SKM-1 treated with dmso at 0.1 percent for 144 hours (cell line): ENCODE measurements around the gene ANKRD16.

Source experiments
- DNase-seq: peaks from one replicate; lab custom pipeline; 2025; ENCODE audit not compliant: unreplicated experiment; lab: John Stamatoyannopoulos, UW

Gene ANKRD16

DNA sequence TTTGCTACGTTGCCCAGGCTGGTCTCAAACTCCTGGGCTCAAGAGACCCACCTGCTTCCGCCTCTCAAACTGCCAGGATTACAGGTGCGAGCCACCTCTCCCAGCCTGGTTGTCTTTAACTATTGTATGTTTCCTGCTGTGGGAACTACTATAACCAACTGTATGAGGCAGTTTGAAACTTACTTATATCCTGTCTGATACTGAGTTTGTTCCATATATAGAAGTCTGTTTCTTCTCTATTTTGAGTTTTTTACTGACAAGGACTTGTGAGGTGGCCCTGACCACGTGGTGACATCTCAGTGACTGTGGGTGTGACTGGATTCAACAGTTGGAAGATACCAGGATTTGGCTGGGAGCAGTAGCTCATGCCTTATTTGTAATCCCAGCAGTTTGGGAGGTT, 14.5 kb upstream of the ANKRD16 start:
- DNase-seq = no peak

DNA sequence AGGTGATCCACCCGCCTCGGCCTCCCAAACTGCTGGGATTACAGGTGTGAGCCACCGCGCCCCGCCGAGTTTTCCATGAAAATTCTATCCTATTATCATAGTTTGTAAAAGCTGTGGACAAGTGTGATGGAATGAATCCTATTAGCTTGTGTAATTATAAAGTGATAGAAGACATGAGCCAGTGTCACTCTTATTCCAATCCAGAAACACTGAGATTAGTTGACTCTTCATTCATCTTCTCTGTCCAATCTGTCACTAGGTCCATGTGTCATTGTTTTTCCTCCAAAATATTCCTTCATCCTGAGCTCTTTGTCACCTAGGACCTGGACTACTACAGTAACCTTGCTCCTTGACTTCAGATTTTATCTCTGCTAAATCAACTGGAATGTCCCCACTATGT, 13.9 kb upstream of the ANKRD16 start:
- DNase-seq = no peak

DNA sequence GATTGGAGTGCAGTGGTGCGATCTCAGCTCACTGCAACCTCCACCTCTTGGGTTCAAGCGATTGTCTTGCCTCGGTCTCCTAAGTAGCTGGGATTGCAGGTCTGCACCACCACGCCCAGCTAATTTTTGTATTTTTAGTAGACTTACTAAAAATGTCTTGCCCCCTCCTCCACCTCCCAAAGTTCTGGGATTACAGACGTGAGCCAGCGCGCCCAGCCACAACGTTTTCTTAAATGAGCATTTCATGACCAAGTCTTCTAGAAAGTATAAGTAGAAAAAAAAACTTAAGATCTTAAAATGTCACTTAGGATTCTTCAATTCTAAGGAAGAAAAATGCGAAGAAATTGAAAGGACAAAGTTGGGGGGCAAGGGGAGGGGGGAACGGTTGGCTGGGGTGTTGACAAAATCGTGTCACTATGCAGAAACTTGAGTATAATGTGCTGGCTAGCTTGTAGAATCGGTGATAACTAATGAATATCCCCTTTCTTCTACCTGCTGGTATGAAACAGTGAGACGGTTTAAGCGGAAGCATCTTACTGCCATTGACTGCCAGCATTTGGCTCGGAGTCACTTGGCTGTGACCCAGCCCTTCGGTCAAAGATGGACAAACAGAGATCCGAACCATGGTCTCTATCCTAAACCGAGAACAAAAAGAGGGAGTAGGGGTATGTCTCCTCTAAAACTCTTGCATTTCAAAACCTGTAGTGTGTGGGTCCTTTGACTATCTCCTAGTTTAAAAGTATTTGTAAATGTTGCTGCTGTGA, 13.0 kb upstream of the ANKRD16 start:
- DNase-seq = no peak

DNA sequence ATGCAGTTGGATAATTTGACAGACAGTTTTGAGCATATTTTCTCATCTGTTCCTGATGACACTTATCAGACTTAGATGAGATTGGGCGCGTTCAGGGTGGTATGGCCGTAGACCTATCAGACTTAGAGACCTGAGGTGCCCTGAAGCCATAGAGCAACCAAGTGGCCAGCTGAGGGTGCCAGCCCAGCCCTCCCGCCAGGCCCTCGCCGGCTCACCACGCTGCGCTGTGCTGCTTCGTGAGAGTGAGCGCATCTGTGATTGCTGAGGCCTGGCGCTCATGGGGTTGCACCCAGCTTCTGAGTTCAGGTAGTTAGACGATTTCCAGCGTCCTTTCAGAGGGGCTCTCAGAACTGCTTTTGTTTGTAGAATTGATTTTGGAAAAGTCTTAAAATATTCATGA, 10.6 kb upstream of the ANKRD16 start:
- no peak for DNase-seq

DNA sequence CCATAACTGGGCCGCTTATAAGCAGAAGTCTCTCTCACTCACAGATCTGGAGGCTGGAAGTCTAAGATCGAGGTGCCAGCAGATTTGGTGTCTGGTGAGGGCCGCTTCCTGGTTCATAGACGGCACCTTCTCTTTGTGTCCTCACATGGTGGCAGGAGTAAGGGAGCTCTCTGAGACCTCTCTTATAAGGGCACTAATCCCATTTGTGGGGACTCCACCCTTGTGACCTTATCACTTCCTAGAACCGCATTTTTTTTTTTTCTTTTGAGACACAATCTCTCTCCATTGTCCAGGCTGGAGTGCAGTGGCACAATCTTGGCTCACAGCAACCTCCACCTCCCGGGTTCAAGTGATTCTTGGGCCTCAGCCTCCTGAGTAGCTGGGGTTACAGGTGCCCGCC, 8.5 kb upstream of the ANKRD16 start:
- no peak for DNase-seq

DNA sequence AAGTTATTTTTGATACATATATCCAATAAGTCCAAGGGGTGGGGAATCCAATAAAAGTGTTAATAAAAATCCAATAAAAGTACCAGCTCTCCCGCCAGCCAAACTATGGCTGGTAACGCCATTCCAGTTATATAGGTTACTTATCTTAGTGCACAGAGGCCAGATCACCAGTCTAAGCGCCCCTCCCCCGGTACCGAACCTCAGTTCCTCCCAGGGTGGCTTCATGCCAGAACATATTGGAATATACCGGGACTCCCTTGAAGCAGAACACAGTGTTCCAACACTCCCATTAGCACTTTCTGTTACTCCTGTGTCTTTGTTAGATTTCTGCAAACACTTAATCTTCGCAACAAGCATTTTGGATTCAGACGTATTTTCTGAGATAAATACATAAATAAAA, 7.8 kb upstream of the ANKRD16 start:
- DNase-seq = no peak

DNA sequence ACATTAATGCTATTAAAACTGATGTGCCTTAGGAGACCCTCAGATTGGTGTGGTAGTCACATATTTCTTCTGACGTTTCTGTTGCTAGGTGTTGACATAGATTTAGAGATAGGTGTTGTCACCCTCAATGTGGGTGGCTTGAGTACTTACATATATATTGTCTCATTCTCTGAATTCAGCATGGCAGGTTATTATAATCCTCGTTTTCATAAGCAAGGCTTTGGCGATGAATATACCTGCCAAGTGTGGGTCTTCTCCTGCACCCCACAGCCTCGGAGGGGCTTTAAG, 7.3 kb upstream of the ANKRD16 start:
- no peak for DNase-seq

DNA sequence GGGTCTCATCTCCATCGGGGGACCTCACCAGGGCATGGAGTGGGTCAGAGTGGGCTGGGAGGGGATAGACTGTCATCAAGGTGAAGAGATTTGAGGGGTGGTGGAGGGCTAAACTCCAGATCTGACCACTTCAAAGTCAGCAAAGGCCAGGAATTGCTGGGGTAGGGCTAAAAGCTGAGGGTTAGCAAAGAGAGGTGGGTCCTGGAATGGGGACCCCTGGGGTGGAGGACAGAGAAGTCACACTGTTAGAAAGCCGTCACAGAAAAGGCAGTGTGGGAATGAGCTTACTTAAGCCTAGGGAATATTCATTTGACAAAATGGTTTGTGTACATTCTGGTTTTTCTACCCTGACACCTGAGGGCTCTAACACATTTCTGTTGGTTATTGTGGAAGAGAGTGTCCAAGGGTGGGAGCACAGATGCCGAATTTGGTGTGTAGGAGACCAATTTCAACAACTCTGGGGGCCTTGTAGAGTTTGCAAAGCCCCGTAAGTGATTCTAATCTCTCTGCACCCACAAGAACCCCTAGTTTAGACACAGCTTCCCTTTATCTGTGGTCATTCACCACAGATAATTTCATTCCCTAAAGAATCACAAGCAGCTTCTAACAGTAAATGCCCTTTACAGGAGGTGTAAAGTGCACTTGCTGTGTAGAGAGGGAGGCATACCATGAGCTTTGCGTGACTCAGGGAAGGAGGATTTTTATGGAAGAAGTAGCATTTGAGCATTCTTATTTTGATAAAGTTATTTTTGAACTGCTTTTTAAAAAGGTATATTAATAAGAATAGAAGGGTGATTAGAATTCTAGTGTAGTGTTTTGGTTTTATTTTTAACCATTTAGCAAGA, 6.7 kb upstream of the ANKRD16 start:
- DNase-seq = no peak

DNA sequence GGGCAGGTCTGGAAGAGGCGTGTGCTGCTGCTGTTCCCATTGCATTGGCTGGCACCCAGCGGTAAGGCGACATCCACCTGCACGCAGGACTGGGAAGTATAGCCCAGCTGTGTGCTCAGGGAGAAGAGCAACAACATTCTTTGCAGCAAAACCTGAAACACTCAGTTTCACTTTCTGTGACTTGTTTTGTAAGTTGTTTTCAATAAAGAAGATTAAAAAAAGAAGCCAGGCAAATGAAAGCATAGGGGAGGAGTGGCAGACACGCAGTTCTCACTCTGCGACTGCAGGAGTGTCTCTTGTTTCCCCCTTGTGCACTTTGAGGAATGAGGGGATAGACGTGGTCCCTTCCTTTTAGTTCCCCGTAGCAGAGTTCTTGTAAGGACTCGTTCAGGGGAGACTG, 6.1 kb upstream of the ANKRD16 start:
- DNase-seq = no peak

DNA sequence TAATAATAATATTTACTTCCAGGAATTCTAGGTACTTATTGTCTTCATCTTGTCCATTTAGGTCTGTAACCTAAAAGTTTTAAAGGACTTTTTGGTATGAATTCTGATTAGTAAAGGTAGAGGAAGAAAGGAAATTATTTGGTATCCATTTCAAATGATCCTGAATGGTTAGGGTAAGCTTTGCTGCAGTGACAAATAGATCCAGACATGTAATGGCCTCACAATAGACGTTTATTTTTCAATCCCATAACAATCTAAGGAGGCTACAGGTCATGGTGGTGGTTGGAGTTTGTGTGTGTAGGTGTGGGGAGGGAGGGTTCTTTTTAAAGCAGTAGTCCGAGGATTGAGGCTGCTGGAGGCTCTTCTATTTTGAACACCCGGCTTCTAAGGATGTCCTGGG, 5.7 kb upstream of the ANKRD16 start:
- no peak for DNase-seq

DNA sequence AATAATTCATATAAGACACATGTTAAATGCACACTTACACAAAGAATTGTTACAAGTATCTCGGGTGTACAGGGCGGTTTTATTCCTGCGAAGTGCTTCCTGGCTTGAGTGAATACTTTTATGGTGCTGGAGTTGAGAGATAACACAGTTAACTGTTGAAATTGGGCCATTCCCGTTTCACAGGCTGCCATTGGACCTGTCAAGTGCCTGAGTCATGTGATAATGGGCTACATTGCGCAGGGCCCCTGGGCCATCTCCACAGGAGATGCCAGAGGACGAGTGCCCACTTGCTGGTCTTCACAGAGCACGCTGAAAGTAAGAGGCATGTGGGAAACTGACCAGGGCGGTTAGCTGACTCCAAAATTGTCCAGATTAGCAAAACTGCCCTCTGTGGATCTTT, 5.2 kb upstream of the ANKRD16 start:
- DNase-seq = no peak

DNA sequence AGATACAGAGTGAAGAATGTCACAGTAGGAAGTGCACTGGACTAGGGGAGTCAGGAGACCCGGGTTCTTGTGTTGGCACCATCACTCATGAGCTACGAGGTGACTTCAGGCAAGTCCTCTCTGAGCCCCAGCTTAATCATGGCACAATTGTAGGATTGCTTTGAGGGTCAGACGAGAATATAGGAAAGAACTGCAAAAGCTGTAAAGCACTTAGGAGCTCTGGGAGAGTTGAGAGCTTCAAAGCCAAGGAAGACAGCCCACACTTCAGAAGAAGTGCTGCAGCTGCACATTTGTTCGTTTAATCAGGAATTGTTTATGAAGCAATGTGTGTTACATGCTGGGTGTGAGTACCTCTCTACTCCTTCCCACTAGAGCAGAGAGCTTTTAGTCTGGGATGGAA, 4.7 kb upstream of the ANKRD16 start:
- no peak for DNase-seq

DNA sequence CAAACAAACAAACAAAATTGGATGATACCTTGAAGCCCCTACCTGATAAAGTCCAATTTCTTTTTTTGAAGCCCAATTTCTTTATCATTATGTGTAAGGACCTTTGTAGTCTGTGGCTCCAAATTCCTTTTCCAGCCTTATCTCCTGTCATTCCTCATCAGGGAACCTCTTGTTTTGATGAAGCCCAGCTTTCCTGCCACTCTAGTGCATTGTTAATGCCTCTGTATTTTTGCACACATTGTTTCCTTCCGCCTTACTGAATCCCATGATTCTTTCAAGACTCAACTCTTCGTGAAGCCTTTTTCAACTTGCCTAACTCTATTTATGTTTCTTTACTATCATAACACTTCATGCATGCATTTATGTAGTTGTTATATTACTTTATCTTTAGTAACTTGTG, 3.6 kb upstream of the ANKRD16 start:
- no peak for DNase-seq

DNA sequence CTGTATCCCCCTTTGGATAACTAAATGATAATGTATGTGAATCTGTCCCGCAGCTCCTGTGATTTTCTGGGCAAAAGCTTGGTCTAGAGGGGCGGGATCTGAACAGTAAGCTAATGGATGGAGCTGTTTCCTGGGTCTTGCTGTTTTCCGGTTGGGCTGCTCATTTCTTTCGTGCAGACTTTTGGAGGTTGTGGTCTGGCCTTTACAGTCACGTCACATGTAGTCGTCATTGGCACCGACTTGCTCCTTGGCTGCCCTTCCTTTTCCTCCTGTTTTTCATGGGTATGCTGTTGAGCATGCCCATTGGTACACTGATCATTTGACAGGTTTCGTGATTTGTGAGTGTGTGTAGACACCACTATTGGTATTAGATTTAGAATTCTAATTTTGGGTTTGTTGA, 2.3 kb upstream of the ANKRD16 start:
- DNase-seq = no peak

DNA sequence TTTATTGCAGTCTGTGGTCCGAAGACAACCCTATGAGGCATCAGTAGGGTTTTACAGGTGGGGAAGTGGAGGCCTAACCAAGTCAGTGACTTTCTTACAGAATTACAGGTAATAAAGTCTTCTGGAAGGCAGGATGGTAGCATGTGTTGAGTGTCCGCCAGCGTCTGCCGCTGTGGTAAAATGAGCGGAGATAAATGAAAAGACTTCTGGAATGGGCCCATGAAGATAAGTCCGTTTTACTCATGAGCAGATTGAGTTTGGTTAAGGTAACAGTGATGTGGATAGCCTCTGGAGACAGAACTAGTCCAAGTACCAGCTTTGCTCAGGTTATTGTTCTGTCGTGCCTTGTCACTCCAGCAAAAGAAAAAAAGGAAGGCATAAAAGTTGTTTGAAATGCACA, 1.3 kb upstream of the ANKRD16 start:
- no peak for DNase-seq

DNA sequence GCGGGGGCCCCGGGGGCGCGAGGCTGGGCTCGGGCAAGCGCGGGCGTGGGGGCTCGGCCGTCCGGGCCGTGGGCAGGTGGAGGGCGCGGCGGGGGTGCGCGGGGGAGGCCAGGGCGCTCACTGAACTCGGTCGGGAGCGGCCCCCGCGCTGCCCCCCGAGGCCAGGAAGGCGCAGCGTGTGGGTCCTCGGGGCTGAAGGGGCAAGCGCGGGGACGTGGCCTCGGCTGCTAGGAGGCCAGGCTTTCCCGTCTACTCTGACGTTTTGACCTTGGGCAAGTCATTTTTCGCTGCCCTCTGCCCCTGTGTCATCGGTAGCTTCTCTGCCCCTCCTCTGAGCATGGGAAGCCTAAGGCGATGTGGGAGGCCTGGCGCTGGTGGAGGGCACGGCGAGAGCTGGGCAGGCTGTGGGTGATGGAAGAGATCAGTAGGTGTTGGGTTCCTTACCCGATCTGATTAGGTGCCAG, 791 bp upstream of the ANKRD16 start:
- no peak for DNase-seq

DNA sequence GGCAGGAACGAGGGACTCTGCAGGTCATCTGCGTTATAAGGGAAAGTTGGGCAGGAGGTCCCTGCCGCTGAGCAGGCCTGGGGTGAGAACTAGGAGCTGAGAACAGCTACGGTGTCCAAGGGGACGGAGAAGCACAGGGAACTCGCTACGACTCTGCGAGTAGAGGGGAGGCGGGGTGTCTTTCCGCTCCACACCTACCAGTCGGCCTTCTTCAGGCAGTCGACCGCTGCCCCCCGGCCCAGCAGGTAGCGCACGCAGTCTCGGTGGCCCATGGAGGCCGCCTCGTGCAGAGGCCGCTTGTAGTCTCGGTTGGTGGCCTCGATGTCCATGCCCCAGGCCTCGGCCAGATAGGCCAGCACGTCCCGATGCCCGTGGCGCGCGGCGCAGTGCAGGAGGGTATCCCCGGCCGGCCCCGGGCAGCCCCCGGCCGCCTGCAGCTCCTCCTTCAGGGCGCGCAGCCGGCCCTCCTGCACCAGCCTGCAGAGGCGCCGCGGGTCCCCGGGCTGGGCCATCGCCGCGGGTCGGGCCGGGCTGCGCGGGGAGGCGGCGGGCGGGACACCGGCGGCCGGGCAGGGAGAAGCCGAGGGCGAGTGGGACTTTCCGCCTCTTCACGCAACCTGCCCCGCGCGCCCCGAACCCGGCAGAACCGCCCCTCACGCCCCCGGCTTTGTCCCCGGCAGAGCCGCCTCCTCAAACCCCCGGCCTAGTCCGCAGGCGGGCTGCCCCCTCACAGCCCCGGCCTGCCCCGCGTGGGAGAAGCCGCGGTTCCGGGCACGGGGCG, 660 bp downstream of the ANKRD16 start:
- no peak for DNase-seq

DNA sequence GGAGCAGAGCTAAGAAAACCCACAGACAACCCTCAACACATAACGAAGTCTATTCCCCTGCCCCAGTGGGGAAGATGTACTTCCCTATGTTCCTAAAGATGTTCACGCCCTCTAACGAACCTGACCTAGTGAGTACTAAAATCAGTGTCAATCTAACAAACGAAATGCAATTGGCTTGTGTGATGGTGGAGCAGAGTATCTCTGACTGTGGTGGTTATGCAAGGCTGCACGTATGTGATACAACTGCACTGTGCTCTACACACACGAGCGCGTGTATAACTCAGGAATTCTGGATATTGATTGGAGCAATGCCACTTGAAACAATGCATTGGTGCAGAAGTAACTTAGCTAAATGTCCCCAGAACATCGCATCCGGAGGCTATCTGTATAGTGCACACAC, 1.3 kb downstream of the ANKRD16 start:
- no peak for DNase-seq

DNA sequence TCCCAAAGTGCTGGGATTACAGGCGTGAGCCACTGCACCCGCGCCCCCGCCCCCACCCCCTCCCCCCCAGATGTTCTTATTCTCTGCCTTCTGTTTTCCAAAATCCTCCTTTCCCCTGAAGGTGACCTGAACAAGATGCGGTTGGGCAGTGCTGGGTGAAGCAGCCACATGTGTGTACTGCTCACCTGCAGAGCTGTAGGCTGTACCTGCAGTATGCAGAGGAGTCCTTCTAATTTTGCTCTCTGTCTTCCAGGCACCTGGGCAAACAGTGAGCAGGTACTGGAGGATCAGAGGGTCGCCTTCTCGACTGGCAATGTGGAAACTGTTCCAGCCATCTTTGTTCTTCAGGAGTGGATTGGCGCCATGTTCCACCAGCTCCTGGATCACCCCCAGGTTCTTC, 2.1 kb downstream of the ANKRD16 start:
- no peak for DNase-seq

DNA sequence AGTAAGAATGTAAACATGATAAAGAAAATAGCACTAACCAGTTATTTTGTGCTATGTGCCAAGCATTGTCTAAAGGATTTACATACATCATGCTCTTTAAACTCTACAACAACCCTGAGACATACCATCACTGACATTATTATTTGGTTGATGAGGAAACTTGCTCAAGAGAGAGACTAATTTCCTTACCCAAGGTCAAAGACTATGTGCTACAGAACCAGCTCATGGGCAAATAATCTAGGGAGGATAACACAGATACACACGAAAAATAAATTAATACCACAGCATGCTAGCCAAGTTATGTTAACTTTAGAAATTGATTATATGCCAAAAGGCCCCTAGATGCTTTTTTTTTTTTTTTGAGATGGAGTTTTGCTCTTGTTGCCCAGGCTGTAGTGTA, 2.7 kb downstream of the ANKRD16 start:
- DNase-seq = no peak

DNA sequence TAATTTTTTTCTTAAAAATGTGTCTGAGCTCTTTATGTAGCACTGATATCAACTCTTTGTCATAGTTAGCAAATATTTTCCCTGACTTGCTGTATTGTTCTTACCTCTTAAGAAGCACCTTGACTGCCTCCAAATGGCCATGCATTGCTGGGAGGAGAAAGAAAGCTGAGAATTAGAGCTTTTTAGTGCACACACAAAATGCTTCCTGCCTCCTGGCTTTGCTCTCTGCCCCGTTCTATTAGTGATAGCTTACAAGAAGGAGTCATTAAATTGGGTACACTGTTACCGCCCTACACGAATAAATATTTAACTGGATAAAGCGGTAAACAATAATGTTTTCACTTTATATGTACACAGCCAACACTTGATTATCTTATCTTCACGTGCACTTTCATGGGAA, 4.1 kb downstream of the ANKRD16 start:
- no peak for DNase-seq

DNA sequence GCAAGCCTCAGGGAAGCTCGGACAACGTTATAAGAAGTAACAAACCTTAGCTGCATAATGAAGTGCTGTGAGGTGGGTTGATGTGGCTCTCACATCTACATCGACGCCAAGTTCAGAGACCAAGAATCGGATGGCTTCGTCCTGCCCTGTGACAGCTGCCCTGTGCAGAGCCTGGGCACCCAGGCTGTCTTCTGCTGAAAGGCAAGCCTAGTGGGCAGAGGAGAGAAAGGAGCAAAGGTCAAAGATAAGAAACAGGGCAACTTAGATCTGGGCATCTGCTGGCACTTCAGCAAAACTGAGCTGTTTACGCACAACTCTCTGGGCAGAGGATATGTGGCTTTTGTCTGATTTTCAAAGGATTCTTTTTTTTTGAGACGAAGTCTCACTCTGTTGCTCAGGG, 6.7 kb downstream of the ANKRD16 start:
- no peak for DNase-seq
